GM18870 (cell line): ENCODE data around the gene SPCS2.

Source experiments
- ATAC-seq: cut with Tn5 transposase; IDR thresholded peaks from one replicate; pipeline ENCODE4 v1.9.1; 2021; ENCODE audit warnings: moderate library complexity; ENCODE audit not compliant: unreplicated experiment

SPCS2 gene

DNA sequence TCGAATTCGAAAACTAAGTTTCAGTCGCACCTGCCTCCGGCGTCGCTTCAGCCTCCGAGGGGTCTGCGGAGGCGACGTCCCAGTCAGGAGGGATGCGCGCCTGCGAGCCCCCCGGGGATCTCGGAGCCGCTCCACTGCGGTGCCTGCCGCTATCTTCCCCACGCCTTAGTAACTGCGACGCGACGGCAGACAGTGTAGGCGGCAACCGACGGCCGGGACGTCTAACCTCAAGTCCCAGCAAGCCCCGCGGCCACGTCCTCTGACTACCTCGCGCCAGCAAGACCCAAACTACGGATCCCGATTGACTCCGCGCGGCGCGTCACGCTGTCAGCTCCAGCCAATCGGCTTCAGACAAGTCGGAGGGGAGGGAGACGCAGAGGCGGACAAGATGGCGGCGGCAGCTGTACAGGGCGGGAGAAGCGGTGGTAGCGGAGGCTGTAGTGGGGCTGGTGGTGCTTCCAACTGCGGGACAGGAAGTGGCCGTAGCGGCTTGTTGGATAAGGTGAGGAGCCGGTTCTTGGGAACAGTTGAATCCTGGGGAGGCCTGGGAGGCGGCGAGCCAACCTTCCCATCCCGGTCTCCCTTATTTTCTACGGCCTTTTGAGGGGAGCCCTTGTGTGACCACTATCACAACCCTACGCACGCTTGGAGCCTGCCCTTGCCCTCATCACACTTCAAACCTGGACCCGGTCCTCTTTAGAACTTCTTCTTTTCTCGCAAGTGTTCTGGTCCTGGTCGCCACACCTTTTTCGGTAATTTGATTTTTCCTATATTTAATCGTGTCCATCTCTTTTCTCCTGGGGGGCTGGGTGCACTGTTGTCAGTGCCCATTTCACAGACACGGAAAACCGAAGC, at the start of gene SPCS2, which contains the start of gene XRRA1:
Gene SPCS2 (plus strand): TSS at position 369 of the 855 bp plus-strand sequence. CDS start 20 bp downstream, at position 389.
Gene XRRA1 (minus strand): TSS at position 194 of the 855 bp plus-strand sequence. CDS start 8,213 bp downstream, outside the sequence.
- ATAC-seq = peak; percentile 88

DNA sequence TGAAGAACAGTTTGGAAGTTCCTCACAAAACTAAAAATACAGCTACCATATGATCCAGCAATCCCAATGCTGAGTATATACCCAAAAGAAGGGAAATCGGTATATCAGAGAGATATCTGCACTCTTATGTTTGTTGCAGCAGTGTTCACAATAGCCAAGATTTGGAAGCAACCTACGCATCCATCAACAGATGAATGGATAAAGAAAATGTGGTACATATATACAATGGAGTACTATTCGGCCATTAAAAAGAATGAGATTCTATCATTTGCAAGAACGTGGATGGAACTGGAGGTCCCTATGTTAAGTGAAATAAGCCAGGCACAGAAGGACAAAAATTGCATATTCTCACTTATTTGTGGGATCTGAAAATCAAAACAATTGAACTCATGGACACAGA, 46.7 kb upstream of the SPCS2 start:
- no peak for ATAC-seq

DNA sequence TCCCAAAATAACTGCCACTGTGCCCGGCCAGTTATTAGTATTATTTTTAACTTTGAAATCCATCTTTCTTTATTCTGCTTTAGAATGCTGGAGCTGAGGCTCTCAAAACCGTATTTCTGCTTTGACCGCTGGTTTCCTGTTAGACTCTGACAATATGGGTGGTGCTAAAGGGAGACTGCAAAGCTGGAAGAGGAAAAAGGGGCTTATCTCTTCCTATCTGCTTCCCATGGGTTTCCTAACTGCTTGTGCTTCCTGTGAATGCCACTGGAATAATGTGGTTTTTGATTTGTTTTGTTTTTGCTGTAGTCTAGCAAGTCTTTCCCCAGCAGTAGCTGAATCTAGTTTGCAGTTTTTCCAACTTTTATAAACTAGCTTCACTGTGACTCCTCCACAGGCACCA, 43.7 kb upstream of the SPCS2 start:
- no peak for ATAC-seq

DNA sequence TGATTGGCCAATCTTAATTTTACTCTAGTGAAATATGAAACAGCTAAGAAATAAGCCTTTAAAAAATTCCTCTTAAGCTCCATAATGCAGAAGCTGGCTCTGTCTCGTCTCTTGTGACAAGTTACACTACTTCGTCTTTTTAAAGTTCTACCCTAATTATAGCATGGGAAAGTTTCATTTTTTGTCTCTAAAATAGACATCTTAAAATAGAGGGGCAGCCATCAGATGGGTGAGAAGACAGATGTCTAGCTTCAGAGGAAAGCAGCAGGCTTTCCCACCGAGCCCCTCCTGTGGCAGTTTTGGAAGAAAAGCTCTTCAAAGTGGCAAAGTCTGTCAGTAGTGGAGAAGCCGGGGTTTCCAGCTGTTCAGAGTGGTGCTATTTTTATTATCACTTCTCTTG, 39.7 kb upstream of the SPCS2 start:
- no peak for ATAC-seq

DNA sequence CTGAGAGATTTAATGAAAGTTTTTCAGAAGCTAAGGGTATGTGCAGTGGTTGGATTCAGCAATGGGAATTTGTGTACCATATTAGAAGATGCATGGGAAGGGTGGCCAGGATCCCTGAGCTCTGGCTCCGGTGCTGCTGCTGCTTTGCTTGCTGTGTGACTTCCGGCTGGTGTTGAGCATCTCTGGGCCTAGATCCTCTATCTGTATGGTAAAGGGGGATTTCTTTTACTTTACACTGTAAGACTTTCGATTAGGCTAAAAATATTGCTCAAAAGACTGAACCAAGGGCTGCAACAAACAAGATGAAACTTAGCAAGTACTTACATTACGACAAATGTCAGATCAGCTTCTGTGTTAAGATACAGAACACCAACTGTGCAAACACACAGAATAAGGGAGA, 39.3 kb upstream of the SPCS2 start:
- no peak for ATAC-seq

DNA sequence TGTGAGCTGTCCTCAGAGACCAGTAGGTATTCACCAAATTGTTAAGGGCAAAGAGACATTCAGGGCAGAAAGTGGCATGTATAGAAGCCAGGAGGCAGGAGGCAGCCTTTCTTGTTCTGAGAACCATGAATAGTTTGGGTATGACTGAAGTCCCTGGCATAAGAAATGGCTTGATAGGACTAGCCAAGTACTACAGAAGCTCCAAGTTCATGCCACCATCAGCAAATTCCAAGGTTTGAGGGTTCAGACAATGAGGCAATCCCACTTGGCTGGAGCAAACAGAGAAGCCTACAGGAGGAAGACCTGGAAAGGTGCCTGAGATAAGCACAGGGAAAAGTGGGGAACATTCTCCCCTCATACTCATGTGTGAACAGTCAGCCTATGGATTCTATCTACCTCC, 25.9 kb upstream of the SPCS2 start:
- no peak for ATAC-seq

DNA sequence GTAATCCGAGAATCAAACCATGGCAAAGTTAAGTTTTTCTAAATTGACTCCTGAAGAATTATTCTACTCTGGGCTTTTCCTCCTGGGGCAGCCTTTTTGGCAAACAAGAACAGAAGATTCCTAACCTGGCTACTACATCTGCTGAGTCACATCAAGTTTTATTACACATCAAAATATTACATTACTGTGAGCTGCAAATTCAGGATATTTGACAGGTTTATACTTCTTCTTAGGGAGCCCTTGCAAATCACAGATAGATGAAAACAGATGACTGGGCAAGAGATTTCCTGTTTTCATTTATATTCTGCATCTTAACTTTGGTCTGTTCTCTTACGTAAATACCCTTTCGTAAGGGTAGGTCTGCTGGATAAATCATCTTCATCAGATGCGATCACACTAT, 23.8 kb upstream of the SPCS2 start:
- ATAC-seq = no peak

DNA sequence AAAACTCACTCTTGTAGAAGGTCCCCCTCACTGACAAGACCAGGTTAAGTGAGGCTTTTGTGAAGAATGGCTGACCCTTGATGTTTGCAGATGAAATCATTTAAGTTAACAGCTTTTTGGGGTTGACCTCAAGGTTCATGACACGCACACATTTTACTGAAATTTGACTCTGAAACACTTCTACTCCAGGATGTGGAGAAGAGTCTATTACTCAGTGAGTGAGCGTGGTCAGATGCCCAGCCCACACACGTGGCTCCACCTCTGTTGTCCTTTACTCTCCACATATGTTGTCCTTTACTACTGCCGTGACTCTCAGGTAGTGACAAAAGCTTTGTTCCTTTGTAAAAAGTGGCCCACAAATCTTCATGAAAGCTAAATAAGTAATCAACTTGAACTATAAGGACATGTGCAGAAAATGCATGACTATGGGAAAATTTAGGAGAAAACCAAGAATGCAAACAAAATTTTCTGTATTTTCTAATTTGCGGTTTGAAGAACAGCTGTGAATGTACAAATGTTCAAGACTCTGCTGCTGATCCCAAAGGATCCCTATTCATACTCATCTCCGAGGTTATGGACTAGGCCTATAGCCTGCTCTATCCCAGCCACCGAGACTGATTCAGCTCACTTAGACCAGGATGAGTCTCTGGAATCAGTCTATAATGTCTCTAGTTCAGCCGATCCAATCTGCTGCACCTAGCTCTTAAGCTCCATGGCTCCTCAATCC, 22.6 kb upstream of the SPCS2 start:
- ATAC-seq = no peak

DNA sequence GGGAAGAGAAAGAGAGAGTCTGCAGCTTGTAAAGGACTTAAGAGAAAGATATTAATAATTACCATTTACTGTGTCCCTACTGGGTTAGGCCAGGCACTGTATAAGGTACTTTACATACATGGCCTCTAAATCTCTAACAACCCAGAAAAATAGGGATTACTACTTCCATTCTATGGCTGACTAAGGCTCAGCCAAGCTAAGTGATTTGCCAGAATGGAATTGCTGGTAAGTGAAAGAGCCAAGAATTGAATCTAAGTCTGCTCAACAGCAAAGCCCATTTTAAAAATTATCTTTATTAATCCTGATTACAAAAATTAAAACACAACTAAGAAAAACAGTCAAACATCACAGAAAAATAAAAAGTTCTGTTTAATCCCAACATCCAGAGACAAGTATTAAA, 21.6 kb upstream of the SPCS2 start:
- ATAC-seq = no peak

DNA sequence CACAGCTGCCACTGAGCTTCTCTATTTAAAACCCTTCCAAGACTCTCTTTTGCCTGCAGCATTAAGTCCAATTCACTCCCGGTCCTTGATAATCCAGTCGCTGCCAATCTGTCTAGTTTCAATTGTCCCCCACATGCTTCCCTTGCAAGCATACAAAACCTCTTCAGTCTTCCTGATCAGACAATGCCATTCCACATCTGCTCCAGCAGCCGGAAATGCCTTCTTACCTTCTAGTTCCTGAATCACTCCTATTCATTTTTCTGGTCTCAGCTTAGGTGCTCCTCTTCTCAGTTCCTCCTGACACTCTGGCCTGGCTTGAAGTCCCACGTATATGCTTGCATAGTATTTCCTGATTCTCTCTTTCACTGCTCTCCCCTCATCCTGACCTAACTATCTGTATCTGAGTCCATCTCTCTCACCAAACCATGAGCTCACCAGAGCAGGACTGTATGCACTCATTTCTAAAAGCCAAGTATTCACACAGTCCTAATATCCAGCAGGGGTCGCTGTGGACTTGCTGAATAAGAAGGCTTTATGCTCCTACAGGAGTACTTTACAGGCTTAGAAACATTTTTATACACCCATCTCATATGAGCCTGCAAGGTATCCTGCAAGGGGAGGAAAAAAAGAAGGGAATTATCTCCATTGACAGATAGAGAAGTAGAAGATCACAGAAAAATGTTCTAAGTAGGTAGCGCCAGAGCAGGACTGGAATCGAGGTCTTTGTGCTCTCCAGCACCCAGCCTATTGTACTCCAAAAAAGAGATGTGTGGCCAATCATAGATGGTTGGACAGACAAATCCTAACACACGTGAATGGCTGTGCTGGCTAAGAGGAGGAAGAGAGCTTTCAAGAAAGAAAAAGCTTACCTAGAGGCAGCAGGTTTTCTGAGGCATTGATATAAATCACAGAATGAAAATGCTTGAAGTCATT, 19.4 kb upstream of the SPCS2 start:
- ATAC-seq = no peak

DNA sequence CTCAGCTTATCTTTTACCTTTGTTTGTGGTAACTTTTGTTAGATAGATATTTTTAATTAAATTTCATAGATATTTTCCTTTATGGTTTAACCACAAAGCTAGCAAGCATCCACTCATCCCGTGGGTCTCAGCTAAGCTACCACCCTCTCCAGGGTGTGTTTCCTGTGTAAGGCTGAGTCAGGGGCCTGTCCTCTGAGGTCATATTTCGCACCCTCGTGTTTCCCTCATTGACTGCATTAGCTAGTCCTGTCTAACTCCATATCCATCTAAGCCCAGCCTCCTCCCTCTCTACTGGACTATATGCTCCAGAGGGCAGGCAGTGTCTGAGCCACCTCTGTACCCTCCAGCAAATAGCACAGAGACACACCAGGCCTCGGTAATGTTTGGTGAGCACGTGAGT, 16.9 kb upstream of the SPCS2 start:
- no peak for ATAC-seq

DNA sequence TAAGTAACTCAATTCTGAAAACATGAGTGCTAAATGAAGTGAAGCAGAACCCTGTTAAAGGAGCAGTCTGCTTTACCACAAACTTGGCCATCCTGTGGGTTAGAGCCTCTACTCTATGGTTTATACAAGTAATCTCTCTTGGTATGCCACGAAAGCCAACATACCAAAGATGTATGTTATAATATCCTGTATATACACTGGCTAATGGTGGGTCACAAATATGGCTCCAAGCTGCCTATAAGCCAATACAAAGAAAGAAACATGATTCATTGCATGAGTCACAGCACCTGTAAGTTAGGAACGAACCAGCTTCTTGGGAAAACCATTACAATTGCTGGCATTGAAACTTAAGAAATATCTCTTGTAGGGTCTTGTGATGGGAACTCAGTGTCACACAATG, 16.3 kb upstream of the SPCS2 start:
- no peak for ATAC-seq

DNA sequence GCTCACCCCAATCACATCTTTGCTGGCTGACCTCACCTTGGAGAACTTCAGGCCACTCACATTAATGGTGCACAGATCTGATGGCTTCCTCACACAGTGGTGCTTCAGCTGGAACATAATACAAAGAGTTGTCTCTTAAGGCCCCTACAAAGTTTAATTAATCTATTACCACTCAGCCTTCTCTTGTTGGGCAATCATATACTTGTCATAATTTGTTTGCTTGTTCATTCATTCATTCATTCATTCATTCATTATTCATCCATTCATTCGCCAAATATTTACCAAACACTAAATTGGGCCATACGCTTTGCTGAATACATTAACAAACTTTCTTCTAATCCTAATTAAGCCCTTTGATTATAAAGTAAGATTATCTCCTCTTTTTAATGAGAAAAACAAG, 15.3 kb upstream of the SPCS2 start:
- ATAC-seq = no peak

DNA sequence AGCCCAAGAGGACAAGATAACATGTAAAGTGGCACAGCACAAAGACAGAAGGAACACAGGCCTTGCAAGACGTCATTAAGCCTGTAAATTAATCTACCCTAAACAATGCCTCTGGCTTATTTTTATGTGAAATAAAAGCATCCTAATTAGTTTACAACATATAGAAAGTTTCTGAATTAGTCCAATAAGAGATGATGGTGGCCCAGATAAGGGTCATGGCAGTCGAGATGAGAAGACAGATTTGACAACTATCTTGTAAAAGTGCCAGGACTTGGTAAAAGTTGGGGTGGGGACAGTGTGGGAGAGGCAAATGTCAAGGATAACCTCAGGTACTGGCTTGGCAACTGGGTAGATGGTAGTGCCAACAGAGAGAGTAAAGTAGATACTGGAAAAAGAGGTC, 13.8 kb upstream of the SPCS2 start:
- no peak for ATAC-seq

DNA sequence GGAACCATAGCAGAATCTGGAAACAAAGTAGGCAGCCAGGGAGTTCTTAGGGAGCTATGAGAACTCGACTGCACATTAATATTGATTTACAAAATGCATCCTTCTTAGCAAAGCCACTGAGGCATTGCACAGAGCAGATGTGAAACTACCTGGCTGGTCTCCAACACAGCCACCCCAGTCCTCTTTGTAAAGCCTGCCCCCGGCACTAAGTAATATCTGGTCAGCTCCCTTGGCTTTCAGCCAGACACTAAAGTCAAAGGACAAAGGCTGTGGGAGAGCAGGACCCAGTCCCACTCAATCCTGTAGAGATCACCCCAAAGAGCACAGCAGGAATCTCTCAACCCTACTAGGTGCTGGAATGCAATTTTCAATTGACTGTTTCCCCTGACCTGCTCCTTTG, 13.0 kb upstream of the SPCS2 start:
- no peak for ATAC-seq

DNA sequence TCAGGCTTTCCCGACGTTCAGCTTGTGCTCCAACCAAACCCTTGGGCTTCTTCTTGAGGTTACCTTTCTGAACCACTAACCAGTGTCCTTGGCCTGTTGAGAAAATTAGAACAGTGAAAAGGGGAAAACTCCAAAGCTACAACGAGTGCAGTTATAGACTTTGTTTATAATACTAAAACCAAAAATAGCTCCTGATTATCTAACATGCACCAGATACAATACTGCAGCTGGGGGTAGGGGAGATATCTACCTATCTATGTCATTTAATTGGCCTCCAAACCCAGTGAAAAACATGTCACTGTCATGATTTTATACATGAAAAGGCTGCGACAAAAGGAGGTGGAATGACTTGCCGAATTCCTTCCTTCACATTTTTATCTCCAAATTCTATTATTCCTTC, 12.1 kb upstream of the SPCS2 start:
- ATAC-seq = no peak

DNA sequence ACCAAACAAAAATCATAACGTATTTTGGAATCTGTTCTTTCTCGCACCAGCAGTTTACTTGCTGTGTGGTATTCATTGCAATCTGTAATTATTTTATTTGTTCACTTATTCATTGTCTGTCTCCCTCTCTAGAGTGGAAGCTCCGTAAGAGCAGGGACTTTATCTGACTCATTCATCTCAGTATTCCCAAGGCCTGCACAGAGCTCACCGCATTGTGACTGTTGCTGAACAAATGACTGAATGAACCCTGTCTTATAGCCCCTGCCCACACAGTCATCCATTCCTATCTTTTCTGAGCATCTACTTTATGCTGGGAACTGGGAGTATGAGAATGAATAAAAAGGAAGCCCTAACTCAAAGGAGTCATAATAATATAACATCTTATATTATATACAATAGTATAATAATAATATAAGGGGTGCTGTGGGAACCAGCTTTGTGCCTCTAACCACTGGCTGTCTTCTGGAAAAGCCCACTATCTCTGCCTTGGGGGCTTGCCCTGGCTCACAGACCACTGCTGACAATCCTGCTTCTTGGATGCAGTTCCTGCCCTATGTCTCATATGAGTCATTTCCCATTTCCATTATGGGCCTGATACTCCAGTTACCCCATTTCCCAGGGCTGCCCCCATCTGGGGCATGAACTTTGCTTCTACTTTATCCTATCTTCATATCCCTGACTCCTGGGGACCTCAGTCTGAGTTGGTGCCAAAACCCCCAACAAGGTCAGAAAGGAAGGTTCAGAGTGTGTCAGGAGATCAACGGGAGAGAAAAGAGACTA, 11.2 kb upstream of the SPCS2 start:
- no peak for ATAC-seq

DNA sequence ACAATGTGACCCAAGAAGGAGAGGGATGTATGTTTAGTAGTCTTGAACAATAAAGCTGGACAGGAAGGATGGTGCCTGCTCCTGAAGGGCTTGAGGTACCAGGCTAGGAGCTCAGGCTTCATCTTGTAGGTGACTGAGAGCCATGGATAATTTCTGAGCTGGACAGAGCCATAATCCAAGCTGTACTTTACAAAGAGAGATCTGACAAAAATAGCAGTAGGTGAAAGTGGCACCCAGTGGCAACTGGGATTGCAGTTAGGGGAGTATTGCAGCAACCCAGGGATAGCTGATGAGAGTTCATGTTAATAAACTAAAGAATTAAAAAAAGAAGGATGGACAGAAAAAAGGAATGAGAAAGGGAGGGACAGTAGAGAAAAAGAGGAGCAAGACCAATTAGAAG, 7.6 kb upstream of the SPCS2 start:
- ATAC-seq = no peak

DNA sequence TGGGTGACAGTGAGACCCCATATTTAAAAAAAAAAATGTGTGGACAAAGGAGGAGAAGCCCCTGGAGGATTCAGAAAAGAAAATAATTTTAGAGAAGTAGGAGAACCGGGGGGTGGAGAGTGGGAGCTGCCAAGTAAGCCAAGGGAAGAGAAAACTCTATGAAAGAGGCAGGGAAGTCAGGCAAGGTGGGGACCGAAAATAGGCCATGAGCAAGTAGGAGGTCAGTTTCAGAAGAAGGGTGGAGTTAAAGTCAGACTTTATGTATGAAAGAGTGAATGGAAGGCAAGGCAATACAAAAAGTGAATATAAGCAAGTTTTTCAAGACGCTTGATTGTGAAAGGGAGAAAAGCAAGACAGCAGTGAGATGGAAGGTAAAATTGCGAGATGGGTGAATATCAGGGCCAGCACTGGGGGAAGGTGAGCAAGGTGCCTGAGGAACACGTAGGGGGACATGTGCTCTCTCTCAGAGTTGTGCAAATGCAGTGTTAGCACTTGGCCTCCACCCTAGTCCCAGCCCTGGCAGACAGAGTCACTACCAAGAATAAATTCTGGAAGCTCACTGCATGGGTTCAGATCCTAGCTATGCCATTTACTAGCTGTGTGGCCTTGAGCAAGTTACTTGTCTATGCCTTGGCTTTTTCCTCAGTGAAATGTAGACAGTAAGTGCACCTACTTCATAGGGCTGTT, 6.8 kb upstream of the SPCS2 start:
- ATAC-seq = no peak

DNA sequence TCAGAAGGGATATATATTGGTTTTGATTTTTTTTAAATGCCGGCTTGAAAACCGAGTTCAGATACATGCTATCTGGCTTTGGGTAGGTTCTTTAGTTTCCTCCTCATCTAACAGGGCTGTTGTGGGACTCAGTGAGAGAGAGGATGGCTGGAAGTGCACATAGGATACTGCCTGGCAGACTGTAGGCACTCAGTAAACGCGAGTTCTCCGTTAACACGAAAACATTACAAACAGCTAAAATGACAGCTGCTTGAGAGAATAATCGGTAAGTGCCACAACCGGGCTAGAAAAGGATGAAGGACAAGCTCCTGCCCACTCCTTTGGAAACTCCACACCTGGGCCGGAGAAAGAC, 544 bp upstream of the SPCS2 start:
- peak; percentile 8 for ATAC-seq
